HEK293 (cell line): ENCODE measurements around the gene LGALS8.

Experiments
- CTCF ChIA-PET: fragments of 350-600 bp; formaldehyde crosslinking; extraction: SDS; loops from one replicate; lab custom pipeline; 2021; ENCODE audit warnings: antibody characterized with exemption; lab: Yijun Ruan, JAX
- POLR2A ChIA-PET: fragments of 300-600 bp; formaldehyde crosslinking; extraction: SDS; loops from one replicate; lab custom pipeline; 2020; ENCODE audit warnings: antibody characterized with exemption, inconsistent platforms; lab: Yijun Ruan, JAX
- H3K27ac ChIP-seq: fragments of 200-500 bp; sonication (Bioruptor generic); 2 replicates; pipeline ENCODE4 v1.5.1; 2014; ENCODE audit warnings: low read depth, low read length, control low read depth, inconsistent platforms; ENCODE audit errors: extremely low read depth
- H3K36me3 ChIP-seq, 2 experiments: fragments of 200-500 bp in 1 of 2; sonication (Bioruptor generic) in 1 of 2; 1 replicate in 1 of 2; 2 replicates in 1 of 2; pipeline ENCODE4 v1.5.1; 2014 to 2017; ENCODE audit warnings: inconsistent platforms in 2 of 2, low read length in 2 of 2; ENCODE audit not compliant: control insufficient read depth in 2 of 2, insufficient read depth in 1 of 2
- H3K4me1 ChIP-seq: fragments of 200-500 bp; sonication (Bioruptor generic); 2 replicates; pipeline ENCODE4 v1.5.1; 2014; ENCODE audit warnings: mild to moderate bottlenecking, low read length, inconsistent platforms; ENCODE audit not compliant: control insufficient read depth, insufficient read depth
- H3K4me3 ChIP-seq: 2 replicates; pipeline ENCODE4 v1.5.1; 2011; ENCODE audit warnings: low read depth, mild to moderate bottlenecking, control low read depth, low read length, moderate library complexity
- H3K9me3 ChIP-seq: fragments of 200-500 bp; sonication (Bioruptor generic); 2 replicates; pipeline ENCODE4 v1.5.1; 2014; ENCODE audit warnings: low read depth, low read length, inconsistent platforms; ENCODE audit not compliant: control insufficient read depth, insufficient read depth
- AEBP2 ChIP-seq: fragments of 450-650 bp; formaldehyde crosslinking; IDR thresholded peaks from 2 replicates; pipeline ENCODE4 v1.5.1; 2016; ENCODE audit warnings: missing biosample characterization, missing genetic modification characterization, borderline replicate concordance
- FEZF1 ChIP-seq: fragments of 450-650 bp; formaldehyde crosslinking; IDR thresholded peaks from 2 replicates; pipeline ENCODE4 v1.5.1; 2016; ENCODE audit warnings: missing biosample characterization, missing genetic modification characterization
- KLF1 ChIP-seq: fragments of 450-650 bp; formaldehyde crosslinking; IDR thresholded peaks from 2 replicates; pipeline ENCODE4 v1.5.1; 2016; ENCODE audit warnings: missing biosample characterization, missing genetic modification characterization
- PATZ1 ChIP-seq: fragments of 450-650 bp; formaldehyde crosslinking; IDR thresholded peaks from 2 replicates; pipeline ENCODE4 v1.5.1; 2016; ENCODE audit warnings: missing biosample characterization, missing genetic modification characterization
- PBX3 ChIP-seq: sonication (generic); formaldehyde crosslinking; IDR thresholded peaks from 2 replicates; pipeline ENCODE4 v1.8.1; 2022; ENCODE audit warnings: mild to moderate bottlenecking, moderate library complexity, missing genetic modification reagents
- SP2 ChIP-seq: fragments of 450-650 bp; formaldehyde crosslinking; IDR thresholded peaks from 2 replicates; pipeline ENCODE4 v1.5.1; 2016; ENCODE audit warnings: missing biosample characterization, missing genetic modification characterization
- ZBTB1 ChIP-seq: fragments of 450-650 bp; formaldehyde crosslinking; IDR thresholded peaks from 2 replicates; pipeline ENCODE4 v1.5.1; 2016; ENCODE audit warnings: missing biosample characterization, missing genetic modification characterization
- ZBTB20 ChIP-seq: fragments of 450-650 bp; formaldehyde crosslinking; IDR thresholded peaks from 2 replicates; pipeline ENCODE4 v1.5.1; 2016; ENCODE audit warnings: missing biosample characterization, missing genetic modification characterization
- ZBTB21 ChIP-seq: fragments of 450-650 bp; formaldehyde crosslinking; IDR thresholded peaks from 2 replicates; pipeline ENCODE4 v1.5.1; 2017; ENCODE audit warnings: missing biosample characterization, missing genetic modification characterization
- ZEB2 ChIP-seq: fragments of 450-650 bp; formaldehyde crosslinking; IDR thresholded peaks from 2 replicates; pipeline ENCODE4 v1.5.1; 2016; ENCODE audit warnings: missing biosample characterization, missing genetic modification characterization
- ZFP3 ChIP-seq: fragments of 450-650 bp; formaldehyde crosslinking; IDR thresholded peaks from 2 replicates; pipeline ENCODE4 v1.5.1; 2016; ENCODE audit warnings: low read depth, missing biosample characterization, missing genetic modification characterization
- ZFP37 ChIP-seq: fragments of 450-650 bp; formaldehyde crosslinking; IDR thresholded peaks from 2 replicates; pipeline ENCODE4 v1.5.1; 2016; ENCODE audit warnings: missing biosample characterization, missing genetic modification characterization
- ZNF148 ChIP-seq: fragments of 450-650 bp; formaldehyde crosslinking; IDR thresholded peaks from 2 replicates; pipeline ENCODE4 v1.5.0; 2017; ENCODE audit warnings: missing biosample characterization, missing genetic modification characterization, borderline replicate concordance
- ZNF16 ChIP-seq: fragments of 450-650 bp; formaldehyde crosslinking; IDR thresholded peaks from 2 replicates; pipeline ENCODE4 v1.5.1; 2016; ENCODE audit warnings: low read depth, missing biosample characterization, missing genetic modification characterization
- ZNF211 ChIP-seq: fragments of 450-650 bp; formaldehyde crosslinking; IDR thresholded peaks from 2 replicates; pipeline ENCODE4 v1.5.1; 2016; ENCODE audit warnings: low read depth, missing biosample characterization, missing genetic modification characterization
- ZNF23 ChIP-seq: fragments of 450-650 bp; formaldehyde crosslinking; IDR thresholded peaks from 2 replicates; pipeline ENCODE4 v1.5.1; 2016; ENCODE audit warnings: missing biosample characterization, missing genetic modification characterization, borderline replicate concordance
- ZNF24 ChIP-seq: fragments of 450-650 bp; formaldehyde crosslinking; IDR thresholded peaks from 2 replicates; pipeline ENCODE4 v1.5.1; 2016; ENCODE audit warnings: missing biosample characterization, missing genetic modification characterization
- ZNF266 ChIP-seq: fragments of 450-650 bp; formaldehyde crosslinking; IDR thresholded peaks from 2 replicates; pipeline ENCODE4 v1.5.1; 2016; ENCODE audit warnings: missing biosample characterization, missing genetic modification characterization, low read depth
- ZNF423 ChIP-seq: fragments of 450-650 bp; formaldehyde crosslinking; IDR thresholded peaks from 2 replicates; pipeline ENCODE4 v1.5.1; 2016; ENCODE audit warnings: missing biosample characterization, missing genetic modification characterization
- ZNF449 ChIP-seq: fragments of 450-650 bp; formaldehyde crosslinking; IDR thresholded peaks from 2 replicates; pipeline ENCODE4 v1.5.1; 2017; ENCODE audit warnings: missing biosample characterization, mild to moderate bottlenecking, missing genetic modification characterization, moderate library complexity
- ZNF514 ChIP-seq: fragments of 450-650 bp; formaldehyde crosslinking; IDR thresholded peaks from 2 replicates; pipeline ENCODE4 v1.5.1; 2016; ENCODE audit warnings: missing biosample characterization, missing genetic modification characterization
- ZNF571 ChIP-seq: fragments of 450-650 bp; formaldehyde crosslinking; IDR thresholded peaks from 2 replicates; pipeline ENCODE4 v1.5.0; 2017; ENCODE audit warnings: missing biosample characterization, missing genetic modification characterization
- ZNF580 ChIP-seq: fragments of 450-650 bp; formaldehyde crosslinking; IDR thresholded peaks from 2 replicates; pipeline ENCODE4 v1.5.1; 2016; ENCODE audit warnings: missing biosample characterization, missing genetic modification characterization
- ZNF596 ChIP-seq: fragments of 450-650 bp; IDR thresholded peaks from 2 replicates; pipeline ENCODE4 v1.5.0; 2018; ENCODE audit warnings: missing biosample characterization, mild to moderate bottlenecking, missing genetic modification characterization, moderate library complexity
- ZNF610 ChIP-seq: fragments of 450-650 bp; formaldehyde crosslinking; IDR thresholded peaks from 2 replicates; pipeline ENCODE4 v1.5.1; 2016; ENCODE audit warnings: missing biosample characterization, missing genetic modification characterization, borderline replicate concordance
- ZNF624 ChIP-seq: fragments of 450-650 bp; formaldehyde crosslinking; IDR thresholded peaks from 2 replicates; pipeline ENCODE4 v1.5.1; 2017; ENCODE audit warnings: missing biosample characterization, missing genetic modification characterization
- ZNF664 ChIP-seq: fragments of 450-650 bp; formaldehyde crosslinking; IDR thresholded peaks from 2 replicates; pipeline ENCODE4 v1.5.1; 2016; ENCODE audit warnings: missing biosample characterization, missing genetic modification characterization
- ZNF76 ChIP-seq: fragments of 450-650 bp; formaldehyde crosslinking; IDR thresholded peaks from 2 replicates; pipeline ENCODE4; 2016; ENCODE audit warnings: low read depth, missing biosample characterization, missing genetic modification characterization, borderline replicate concordance

The LGALS8 gene

GRCh38 chr1:236476019-236476418 lies 47.8 kb upstream of the LGALS8 start (continued):
- TF ChIP-seq ZNF16 (tag by site-specific recombination) (no peak), ZBTB21 (tag by site-specific recombination) (0 out of 2 replicates have a peak, but pooled peaks have one; percentile 40), ZBTB20 (tag by site-specific recombination) (no peak), ZNF571 (tag by site-specific recombination) (no peak), ZBTB1 (tag by site-specific recombination) (0 out of 2 replicates have a peak, but pooled peaks have one; percentile 31), AEBP2 (tag by site-specific recombination) (0 out of 2 replicates have a peak, but pooled peaks have one; percentile 56), ZNF23 (tag by site-specific recombination) (no peak), ZNF148 (no peak), ZFP3 (tag by site-specific recombination) (0 out of 2 replicates have a peak, but pooled peaks have one; percentile 30), ZNF449 (tag by site-specific recombination) (no peak), ZNF24 (tag by site-specific recombination) (peak; percentile 56; the same call in 1 of the 2 replicates), ZNF76 (tag by site-specific recombination) (no peak), SP2 (tag by site-specific recombination) (no peak), ZNF514 (tag by site-specific recombination) (peak; percentile 80; the same call in 1 of the 2 replicates), ZFP37 (tag by site-specific recombination) (0 out of 2 replicates have a peak, but pooled peaks have one; percentile 44), ZNF211 (tag by site-specific recombination) (no peak), ZNF580 (0 out of 2 replicates have a peak, but pooled peaks have one; percentile 61), ZNF266 (tag by site-specific recombination) (peak; percentile 82)

GRCh38 chr1:236480758-236481436 lies 42.9 kb upstream of the LGALS8 start:
- H3K36me3 ChIP-seq: peaks cover 0 to 16% of the 10 kb centered on the region in 2 experiments; a peak in 1 of 3 replicates
- H3K4me1 ChIP-seq: peaks cover 10% of the 10 kb centered on the region
- no peak overlapping the region for H3K4me3 ChIP-seq
- H3K9me3 ChIP-seq: no peaks in the 10 kb centered on the region
- H3K27ac ChIP-seq: no peak overlapping the region
- CTCF ChIA-PET: interaction anchor here (0.7 to 1.1 kb wide), 3 partner anchors 9 to 184 kb away, joined by 3 to 4 read pairs (median 4); no protein-coding TSS in a partner anchor
- POLR2A ChIA-PET: no interaction called here
- TF ChIP-seq ZNF610 (tag by site-specific recombination) (no peak), KLF1 (peak; percentile 76), FEZF1 (tag by site-specific recombination) (peak; percentile 89), ZNF624 (tag by site-specific recombination) (no peak), ZNF664 (tag by site-specific recombination) (no peak), PATZ1 (tag by site-specific recombination) (no peak), PBX3 (CRISPR knock-in tag) (no peak), ZNF596 (tag by site-specific recombination) (0 out of 2 replicates have a peak, but pooled peaks have one; percentile 44), ZNF423 (tag by site-specific recombination) (peak; percentile 84), ZEB2 (tag by site-specific recombination) (0 out of 2 replicates have a peak, but pooled peaks have one; percentile 26)
